ENCODE measurements around the gene SUMO4. TPM values are rescaled to one million over a fixed set of nuclear protein-coding genes. Genes with fewer than 3 reads are reported as not detected.
"Not testable (repeated sequence)": the region's sequence is repeated elsewhere in the genome, so short reads cannot be mapped to it uniquely, and the experiment has no call there.

Gene SUMO4
- total RNA-seq, 1 donor: 4.3 TPM

- DNase-seq (ENCODE audit: low read depth in 2 of 3, low spot score in 2 of 3): no peak
These were observed 29.6 kb downstream of the SUMO4 start for GRCh38 chr6:149429427-149430360.

DNA sequence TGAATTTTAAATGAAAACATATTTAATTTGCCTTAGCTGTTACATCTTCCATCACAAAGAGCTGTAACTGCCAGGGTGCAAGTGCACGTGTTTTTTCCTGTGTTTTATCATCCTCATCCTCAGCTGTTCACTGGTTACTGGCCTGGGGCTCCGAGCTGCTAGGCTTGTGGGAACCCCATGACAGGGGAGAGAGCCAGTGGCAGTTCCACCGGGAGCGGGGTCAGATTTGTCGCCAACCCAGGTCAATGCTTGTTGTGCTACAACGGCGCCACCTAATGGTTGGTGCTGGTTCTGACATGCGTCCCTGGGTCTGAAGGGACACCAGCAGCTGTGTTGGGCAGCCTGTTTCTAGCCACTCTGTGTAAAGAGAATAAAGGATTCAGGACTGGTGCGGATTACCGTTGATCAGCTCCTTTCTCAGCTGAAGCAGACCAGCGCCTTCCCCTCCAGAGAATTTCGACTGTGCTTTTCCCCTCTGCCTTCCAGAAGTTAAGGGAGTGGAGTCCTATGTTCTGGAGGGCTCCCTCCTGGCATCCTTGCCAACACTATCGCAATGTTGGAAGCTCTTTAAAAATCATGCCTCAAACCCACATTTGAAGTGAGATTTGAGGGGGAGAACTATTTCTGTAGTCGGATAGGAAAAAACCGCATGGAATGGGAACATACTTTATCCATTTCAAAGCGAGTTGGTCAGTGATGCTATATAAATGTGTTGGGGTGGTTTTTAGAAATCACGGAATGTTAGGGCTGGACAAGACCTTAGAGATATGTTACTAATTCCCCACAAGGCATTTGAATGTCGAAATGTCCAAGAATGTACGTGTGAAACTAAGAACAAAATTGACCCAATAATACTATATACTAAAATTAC is 32.1 kb downstream of the SUMO4 start:
- peak; percentile 77 to 86 (median 77) for DNase-seq (ENCODE audit: low read depth in 2 of 3, low spot score in 2 of 3)

- DNase-seq (ENCODE audit: low read depth in 2 of 3, low spot score in 2 of 3): no peak
These were observed 33.3 kb downstream of the SUMO4 start for GRCh38 chr6:149433405-149433804.

DNA sequence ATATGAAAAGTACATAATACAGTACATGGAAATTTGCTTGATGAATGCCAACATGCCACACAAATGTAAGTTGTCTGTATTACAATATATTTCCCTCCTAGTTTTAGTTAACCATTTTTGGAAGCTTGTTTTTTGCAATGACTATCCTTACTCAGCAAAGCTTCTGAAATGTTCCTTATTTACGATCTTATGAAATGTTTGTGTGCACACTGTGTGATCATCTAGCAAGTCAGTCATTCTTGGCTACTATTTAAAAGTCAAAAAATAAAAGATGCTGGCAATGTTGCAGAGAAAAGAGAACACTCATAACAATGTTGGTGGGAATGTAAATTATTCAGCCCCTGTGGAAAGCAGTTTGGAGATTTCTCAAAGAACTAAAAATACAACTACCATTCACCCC is 33.8 kb downstream of the SUMO4 start:
- DNase-seq (ENCODE audit: low read depth in 2 of 3, low spot score in 2 of 3): no peak

DNA sequence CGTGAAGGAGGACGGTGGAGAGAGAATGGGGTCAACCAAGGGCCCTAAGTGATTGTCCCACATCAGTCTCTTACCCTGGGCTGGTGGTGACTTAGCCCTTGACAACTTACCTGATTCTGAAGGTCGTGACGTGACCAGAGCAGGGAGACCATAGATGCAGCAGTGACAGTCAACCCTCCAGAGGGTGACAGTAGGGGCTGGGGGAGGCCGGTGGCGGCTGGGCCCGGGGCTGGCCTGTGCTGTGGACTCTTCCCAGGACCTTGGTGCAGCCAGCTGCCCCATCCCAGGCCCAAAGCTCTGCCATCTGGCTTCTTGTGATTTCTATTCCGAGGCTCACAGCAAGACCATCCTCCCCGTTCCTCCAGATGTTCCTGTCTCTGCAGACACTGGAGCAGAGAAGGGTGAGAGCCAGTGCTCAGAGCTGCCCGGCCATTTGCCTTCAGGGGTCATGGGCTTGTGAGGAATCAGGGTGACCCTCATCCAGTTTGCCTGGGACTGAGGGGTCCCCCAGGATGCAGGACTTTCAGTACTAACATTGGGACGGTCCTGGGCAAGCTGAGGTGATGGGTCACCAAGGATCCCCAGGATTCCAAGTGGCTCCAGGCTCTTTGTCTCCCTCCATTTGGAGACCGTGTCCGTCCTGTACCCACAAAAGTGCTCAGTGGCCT is 36.0 kb downstream of the SUMO4 start:
- DNase-seq (ENCODE audit: low read depth in 2 of 3, low spot score in 2 of 3): no peak

GRCh38 chr6:149436647-149437046 is 36.6 kb downstream of the SUMO4 start:
- no peak for DNase-seq (ENCODE audit: low read depth in 2 of 3, low spot score in 2 of 3)

DNA sequence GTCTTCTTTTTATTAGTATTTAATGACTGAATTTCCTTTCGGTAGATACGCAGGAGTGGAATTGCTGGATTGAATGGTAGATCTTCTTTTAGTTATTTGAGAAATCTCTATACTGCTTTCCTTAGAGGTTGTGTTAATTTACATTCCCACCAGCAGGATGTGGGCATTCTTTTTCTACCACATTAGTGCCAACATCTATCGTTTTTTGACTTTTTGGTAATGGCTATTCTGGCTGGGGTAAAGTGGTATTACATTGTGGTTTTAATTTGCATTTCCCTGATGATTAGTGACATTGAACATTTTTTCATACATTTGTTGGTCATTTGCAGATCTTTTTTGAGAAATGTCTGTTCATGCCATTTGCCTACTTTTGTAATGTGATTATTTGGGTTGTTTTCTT is 37.1 kb downstream of the SUMO4 start:
- DNase-seq (ENCODE audit: low read depth in 2 of 3, low spot score in 2 of 3): no peak

DNA sequence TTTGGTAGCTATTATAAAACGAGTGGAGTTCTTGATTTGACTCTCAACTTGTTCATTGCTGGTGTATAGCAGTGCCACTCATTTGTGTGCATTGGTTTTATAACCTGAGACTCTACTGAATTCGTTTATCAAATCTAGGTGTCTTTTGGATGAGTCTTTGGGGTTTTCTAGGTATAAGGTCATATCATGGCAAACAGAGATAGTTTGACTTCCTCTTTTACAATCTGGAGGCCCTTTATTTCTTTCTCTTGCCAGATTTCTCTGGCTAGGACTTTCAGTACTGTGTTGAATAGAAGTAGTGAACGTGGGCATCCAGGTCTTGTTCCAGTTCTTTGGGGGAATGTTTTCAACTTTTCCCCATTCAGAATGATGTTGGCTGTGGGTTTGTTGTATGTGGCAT is 38.8 kb downstream of the SUMO4 start:
- peak in 1 of 3 donors; percentile 29 for DNase-seq (ENCODE audit: low read depth in 2 of 3, low spot score in 2 of 3)

GRCh38 chr6:149439626-149440025 is 39.6 kb downstream of the SUMO4 start:
- no peak for DNase-seq (ENCODE audit: low read depth in 2 of 3, low spot score in 2 of 3)

DNA sequence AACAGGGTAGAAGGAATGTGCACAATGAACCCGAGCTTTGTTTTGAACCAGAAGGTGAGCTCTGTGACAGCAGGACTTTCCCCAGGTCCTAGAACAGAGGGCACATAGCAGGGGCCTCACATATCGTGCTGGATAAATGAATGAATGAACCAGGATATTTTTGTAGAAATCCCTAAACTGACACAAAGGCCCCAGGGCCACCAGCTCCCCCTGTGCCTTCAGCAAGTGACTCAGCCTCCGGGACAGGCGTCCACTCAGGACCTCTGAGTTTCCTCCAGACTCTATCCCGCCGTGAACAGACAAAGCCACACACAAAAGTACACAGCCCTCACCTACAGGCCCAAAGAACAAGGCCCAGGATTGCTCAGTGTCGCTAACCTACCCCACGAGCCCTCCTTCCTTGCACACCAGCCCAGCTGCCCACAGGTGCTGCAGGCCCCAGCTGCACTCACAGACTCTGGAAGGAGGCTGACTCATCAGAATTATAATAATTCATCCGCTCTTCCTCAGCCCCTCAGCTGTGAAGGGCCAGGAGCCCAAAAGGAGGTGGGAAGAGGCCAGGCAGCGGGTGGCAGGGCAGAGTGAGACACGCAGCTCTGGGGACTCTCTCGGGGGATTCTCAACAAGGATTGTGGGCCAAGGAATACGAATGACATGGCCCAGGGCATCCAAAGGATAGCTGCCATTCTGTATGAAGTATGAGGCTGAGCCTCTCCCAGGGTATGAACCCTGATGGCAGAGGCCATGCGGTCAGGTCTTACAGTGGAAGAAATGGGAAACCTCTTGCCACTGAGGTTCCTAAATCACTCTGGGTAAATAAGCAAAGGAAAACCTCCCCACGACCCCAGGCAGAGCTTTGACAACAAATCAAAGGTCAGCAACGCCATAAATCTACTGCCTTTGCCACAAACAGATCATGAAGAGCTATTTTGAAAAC is 40.9 kb downstream of the SUMO4 start:
- DNase-seq (ENCODE audit: low read depth in 2 of 3, low spot score in 2 of 3): peak in 1 of 3 donors; percentile 18

DNA sequence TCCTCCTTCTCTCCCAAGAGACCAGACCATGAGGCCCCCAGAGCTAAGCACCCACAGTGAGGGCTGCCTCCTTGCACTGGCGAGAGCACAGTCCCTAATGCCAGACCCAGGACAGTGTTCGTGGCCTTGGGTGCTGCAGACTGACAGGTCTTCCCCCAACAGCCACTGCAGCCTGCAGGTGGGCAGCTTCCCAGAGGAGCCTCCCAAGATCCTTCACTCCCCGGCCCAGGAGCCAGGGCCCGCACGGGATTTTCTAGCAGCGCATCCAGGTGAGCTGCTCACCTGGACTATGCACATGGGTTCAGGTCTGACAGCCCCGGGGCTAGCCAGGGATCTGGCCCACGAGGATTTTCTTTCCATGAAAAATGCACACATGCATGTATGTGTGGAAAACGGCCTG is 41.7 kb downstream of the SUMO4 start:
- no peak for DNase-seq (ENCODE audit: low read depth in 2 of 3, low spot score in 2 of 3)

DNA sequence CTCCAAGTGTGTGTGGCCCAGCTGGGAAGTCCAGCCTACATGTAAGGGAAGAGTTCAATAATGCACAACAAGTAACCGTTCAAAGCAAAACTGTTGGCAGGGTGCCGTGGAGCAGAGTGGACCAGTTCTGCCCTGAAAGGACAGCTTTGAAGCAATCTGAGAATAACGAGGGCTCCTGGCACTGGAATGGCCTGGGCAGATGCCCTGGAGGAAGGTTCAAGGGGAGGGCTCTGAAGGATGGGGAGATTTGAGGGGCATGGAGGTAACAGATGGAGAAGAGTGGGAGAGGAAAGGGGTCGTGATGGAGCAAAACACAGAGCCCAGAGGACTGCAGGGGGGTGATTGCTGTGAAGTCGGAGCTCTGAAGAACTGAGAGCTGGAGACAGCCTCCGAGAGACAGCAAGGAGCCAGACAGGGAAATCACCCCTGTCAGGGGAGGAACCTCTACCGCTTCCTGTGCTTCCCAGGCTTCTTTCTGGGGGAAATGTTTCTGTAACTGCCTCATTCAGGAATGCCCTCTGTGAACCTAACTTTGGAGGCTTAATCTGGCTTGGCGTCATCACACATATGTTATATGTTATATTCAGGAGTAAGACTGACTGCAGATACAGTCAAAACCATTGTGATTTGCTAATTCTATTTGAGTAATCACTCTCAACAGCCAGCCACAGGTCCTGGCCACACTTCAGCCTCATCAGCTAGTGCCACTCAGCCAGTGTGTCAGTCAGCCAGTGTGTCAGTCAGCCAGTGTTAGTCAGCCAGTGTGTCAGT is 43.5 kb downstream of the SUMO4 start:
- no peak for DNase-seq (ENCODE audit: low read depth in 2 of 3, low spot score in 2 of 3)

DNA sequence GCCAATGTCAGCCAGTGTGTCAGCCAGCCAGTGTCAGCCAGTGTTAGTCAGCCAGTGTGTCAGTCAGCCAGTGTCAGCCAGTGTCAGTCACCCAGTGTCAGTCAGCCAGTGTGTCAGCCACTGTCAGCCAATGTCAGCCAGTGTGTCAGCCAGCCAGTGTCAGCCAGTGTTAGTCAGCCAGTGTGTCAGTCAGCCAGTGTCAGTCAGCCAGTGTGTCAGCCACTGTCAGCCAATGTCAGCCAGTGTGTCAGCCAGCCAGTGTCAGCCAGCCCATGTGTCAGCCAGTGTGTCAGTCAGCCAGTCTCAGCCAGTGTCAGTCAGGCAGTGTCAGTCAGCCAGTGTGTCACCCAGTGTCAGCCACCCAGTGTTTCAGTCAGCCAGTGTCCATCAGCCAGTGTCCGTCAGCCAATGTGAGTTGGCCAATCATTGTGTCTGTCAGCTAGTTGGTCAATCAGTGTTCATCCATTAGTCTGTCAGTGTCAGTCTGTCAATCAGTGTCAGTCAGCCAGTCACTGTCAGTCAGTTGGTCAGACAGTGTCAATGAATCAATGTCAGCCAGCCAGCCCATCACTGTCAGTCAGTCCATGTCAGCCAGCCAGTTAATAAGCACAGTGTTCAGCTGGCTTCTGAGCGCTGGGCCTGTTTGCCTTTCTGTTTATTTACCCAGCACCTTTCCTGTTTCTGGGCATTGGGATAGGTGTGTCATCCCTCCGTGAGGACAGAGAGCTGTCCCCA is 44.5 kb downstream of the SUMO4 start:
- DNase-seq (ENCODE audit: low read depth in 2 of 3, low spot score in 2 of 3): not testable (repeated sequence)

DNA sequence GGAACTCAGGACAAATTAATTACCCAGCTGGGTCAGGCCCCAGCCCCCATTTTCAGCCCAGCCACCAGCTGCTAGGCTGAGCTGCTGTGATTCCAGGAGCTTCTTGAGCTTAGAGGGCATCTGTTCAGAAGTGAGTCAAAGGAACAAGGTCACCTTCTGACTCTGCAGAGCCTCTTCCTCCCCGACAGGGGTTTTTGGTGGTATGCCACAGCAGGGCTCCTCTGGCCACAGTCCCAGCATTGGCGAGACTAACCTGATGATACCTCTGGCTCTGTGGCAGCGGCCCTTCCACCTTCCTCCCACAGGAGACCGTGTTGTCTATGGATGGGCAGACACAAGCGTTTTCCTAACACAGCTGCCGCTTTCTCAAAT is 45.0 kb downstream of the SUMO4 start:
- DNase-seq (ENCODE audit: low read depth in 2 of 3, low spot score in 2 of 3): no peak

- DNase-seq (ENCODE audit: low read depth in 2 of 3, low spot score in 2 of 3): no peak
These were observed 45.5 kb downstream of the SUMO4 start for GRCh38 chr6:149445573-149445972.

GRCh38 chr6:149446791-149447376 is 46.8 kb downstream of the SUMO4 start:
- DNase-seq (ENCODE audit: low read depth in 2 of 3, low spot score in 2 of 3): no peak

GRCh38 chr6:149448821-149449453 is 48.9 kb downstream of the SUMO4 start:
- no peak for DNase-seq (ENCODE audit: low read depth in 2 of 3, low spot score in 2 of 3)

Data from hematopoietic multipotent progenitor cell (in vitro differentiated cells).